Adrenal gland (tissue), 5 donors: ENCODE results near the gene NAA20.

ENCODE experiments used
- POLR2A ChIP-seq, 2 donors: fragments of 450-650 bp; IDR thresholded peaks; one replicate each; pipeline ENCODE4 v1.6.1; 2017; ENCODE audit warnings: antibody characterized with exemption in 2 of 2, mild to moderate bottlenecking in 2 of 2, moderate library complexity in 1 of 2
- TF ChIP-seq, protein P1 (sequence below), 6 experiments: fragments of 450-650 bp in 4 of 6; fragments of 200-600 bp in 2 of 6; sonication (generic) in 1 of 6; IDR thresholded peaks; 1 replicate in 5 of 6; 2 replicates in 1 of 6; pipeline versions ENCODE4 v1.5.1 to v1.8.0; 2016 to 2021; ENCODE audit warnings: antibody characterized with exemption in 6 of 6, mild to moderate bottlenecking in 2 of 6, moderate library complexity in 1 of 6
- donor health status: DM: no; HTN: no; CAD: no.

DNA sequence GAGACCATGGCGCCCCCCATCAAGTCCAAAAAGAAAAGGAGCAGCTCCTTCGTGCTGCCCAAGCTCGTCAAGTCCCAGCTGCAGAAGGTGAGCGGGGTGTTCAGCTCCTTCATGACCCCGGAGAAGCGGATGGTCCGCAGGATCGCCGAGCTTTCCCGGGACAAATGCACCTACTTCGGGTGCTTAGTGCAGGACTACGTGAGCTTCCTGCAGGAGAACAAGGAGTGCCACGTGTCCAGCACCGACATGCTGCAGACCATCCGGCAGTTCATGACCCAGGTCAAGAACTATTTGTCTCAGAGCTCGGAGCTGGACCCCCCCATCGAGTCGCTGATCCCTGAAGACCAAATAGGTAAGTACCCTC lies 41.7 kb upstream of the NAA20 start:
- TF ChIP-seq, protein P1, sequence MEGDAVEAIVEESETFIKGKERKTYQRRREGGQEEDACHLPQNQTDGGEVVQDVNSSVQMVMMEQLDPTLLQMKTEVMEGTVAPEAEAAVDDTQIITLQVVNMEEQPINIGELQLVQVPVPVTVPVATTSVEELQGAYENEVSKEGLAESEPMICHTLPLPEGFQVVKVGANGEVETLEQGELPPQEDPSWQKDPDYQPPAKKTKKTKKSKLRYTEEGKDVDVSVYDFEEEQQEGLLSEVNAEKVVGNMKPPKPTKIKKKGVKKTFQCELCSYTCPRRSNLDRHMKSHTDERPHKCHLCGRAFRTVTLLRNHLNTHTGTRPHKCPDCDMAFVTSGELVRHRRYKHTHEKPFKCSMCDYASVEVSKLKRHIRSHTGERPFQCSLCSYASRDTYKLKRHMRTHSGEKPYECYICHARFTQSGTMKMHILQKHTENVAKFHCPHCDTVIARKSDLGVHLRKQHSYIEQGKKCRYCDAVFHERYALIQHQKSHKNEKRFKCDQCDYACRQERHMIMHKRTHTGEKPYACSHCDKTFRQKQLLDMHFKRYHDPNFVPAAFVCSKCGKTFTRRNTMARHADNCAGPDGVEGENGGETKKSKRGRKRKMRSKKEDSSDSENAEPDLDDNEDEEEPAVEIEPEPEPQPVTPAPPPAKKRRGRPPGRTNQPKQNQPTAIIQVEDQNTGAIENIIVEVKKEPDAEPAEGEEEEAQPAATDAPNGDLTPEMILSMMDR (IDR thresholded peaks at IDR 0.05): no peak
- no peak for TF ChIP-seq POLR2A (IDR thresholded peaks at IDR 0.05)
